GM12878 (cell line): ENCODE measurements around the gene WBP11. TPM values are rescaled to one million over a fixed set of nuclear protein-coding genes. Genes with fewer than 3 reads are reported as not detected.

Experiments used
- ATF7 ChIP-seq: fragments of 450-650 bp; IDR thresholded peaks from 2 replicates; pipeline ENCODE4 v1.6.1; 2016; ENCODE audit warnings: low read depth, mild to moderate bottlenecking
- BACH1 ChIP-seq: fragments of 450-650 bp; IDR thresholded peaks from 2 replicates; pipeline ENCODE4 v1.6.1; 2017; ENCODE audit warnings: mild to moderate bottlenecking, borderline replicate concordance
- BCL11A ChIP-seq: IDR thresholded peaks from 2 replicates; pipeline ENCODE4 v1.6.1; 2011; ENCODE audit warnings: low read depth, low read length
- EED ChIP-seq: sonication (generic); IDR thresholded peaks from 2 replicates; pipeline ENCODE4 v1.6.1; 2016; ENCODE audit warnings: antibody characterized with exemption, low read depth
- EP300 ChIP-seq, 2 experiments: fragments of 150-350 bp in 1 of 2; IDR thresholded peaks; 2 replicates each; pipeline ENCODE4 v1.6.1; 2011 to 2012; ENCODE audit warnings: low read depth in 2 of 2, low read length in 2 of 2, borderline replicate concordance in 1 of 2, improper control_type of control experiment in 1 of 2, inconsistent platforms in 1 of 2; ENCODE audit not compliant: control insufficient read depth in 1 of 2
- ETV6 ChIP-seq, 2 experiments: fragments of 450-650 bp in 1 of 2; IDR thresholded peaks in 1 of 2; conservative IDR thresholded peaks in 1 of 2; 2 replicates each; pipeline ENCODE4 v1.6.1; 2014; ENCODE audit warnings: antibody characterized with exemption in 1 of 2, borderline replicate concordance in 1 of 2, low read depth in 1 of 2, mild to moderate bottlenecking in 1 of 2, moderate library complexity in 1 of 2
- EZH2 ChIP-seq: IDR thresholded peaks from 2 replicates; pipeline ENCODE4 v1.6.1; 2012; ENCODE audit warnings: low read depth, mild to moderate bottlenecking, control low read depth, inconsistent platforms, low read length, borderline replicate concordance; ENCODE audit not compliant: control insufficient read depth
- HDAC6 ChIP-seq: fragments of 200-600 bp; sonication (generic); IDR thresholded peaks from one replicate; pipeline ENCODE4 v1.8.0; 2017; ENCODE audit warnings: antibody characterized with exemption; ENCODE audit not compliant: unreplicated experiment
- KLF5 ChIP-seq: fragments of 450-650 bp; IDR thresholded peaks from 2 replicates; pipeline ENCODE4 v1.6.1; 2014; ENCODE audit warnings: mild to moderate bottlenecking; ENCODE audit not compliant: partially characterized antibody
- MEF2B ChIP-seq: fragments of 450-650 bp; IDR thresholded peaks from 2 replicates; pipeline ENCODE4 v1.6.1; 2018; ENCODE audit warnings: mild to moderate bottlenecking, moderate library complexity; ENCODE audit not compliant: partially characterized antibody, poor library complexity, severe bottlenecking
- MTA2 ChIP-seq: fragments of 450-650 bp; IDR thresholded peaks from 2 replicates; pipeline ENCODE4 v1.6.1; 2016; ENCODE audit warnings: low read depth, mild to moderate bottlenecking, moderate library complexity
- MXI1 ChIP-seq: fragments of 150-350 bp; IDR thresholded peaks from 2 replicates; pipeline ENCODE4 v1.6.1; 2011; ENCODE audit warnings: low read depth, mild to moderate bottlenecking, inconsistent platforms, low read length, improper control_type of control experiment
- MYB ChIP-seq: fragments of 150-350 bp; IDR thresholded peaks from 2 replicates; pipeline ENCODE4 v1.6.1; 2014; ENCODE audit warnings: mild to moderate bottlenecking, low read depth, low read length, borderline replicate concordance
- NFIC ChIP-seq: IDR thresholded peaks from 2 replicates; pipeline ENCODE4 v1.6.1; 2012; ENCODE audit warnings: low read depth, mild to moderate bottlenecking, inconsistent platforms, low read length, moderate library complexity
- RBBP5 ChIP-seq: fragments of 200-600 bp; sonication (generic); conservative IDR thresholded peaks from 2 replicates; pipeline ENCODE4 v1.6.1; 2016
- SMC3 ChIP-seq: IDR thresholded peaks from 2 replicates; pipeline ENCODE4 v1.6.1; 2011; ENCODE audit warnings: low read length, improper control_type of control experiment, borderline replicate concordance
- TCF7 ChIP-seq: IDR thresholded peaks from 2 replicates; pipeline ENCODE4 v1.6.1; 2014; ENCODE audit warnings: antibody characterized with exemption, borderline replicate concordance
- ZNF274 ChIP-seq: IDR thresholded peaks from one replicate; pipeline ENCODE4 v1.8.0; 2011; ENCODE audit not compliant: insufficient read length, insufficient read depth
- ZNF622 ChIP-seq: fragments of 450-650 bp; IDR thresholded peaks from 2 replicates; pipeline ENCODE4 v1.6.1; 2017; ENCODE audit warnings: mild to moderate bottlenecking, inconsistent platforms
- polyA plus RNA-seq, 11 experiments: library from polyadenylated mRNA; depleted of rRNA in 4 of 11; unstranded in 6 of 11; stranded (reverse) in 5 of 11; fragments of >200 nt; fragmentation: Nextera tagmentation in 4 of 11; fragmentation: Illumina TruSeq in 1 of 11; extraction: Ambion mirVana in 4 of 11; extraction: Trizol in 1 of 11; gene quantifications; 1 replicate in 1 of 11; 2 replicates in 10 of 11; pipeline versions ENCODE4 v1.2.1 to v1.2.3, GENCODE V29; 2011 to 2016; ENCODE audit warnings: inconsistent platforms in 2 of 11, missing spikeins in 2 of 11, low read depth in 1 of 11
- total RNA-seq, 4 experiments: library from RNA; depleted of rRNA in 3 of 4; stranded (reverse); fragments of >200 nt in 3 of 4; fragmentation: Illumina TruSeq in 1 of 4; extraction: Trizol in 1 of 4; gene quantifications; 2 replicates each; pipeline versions ENCODE4 v1.2.1 to v1.2.3, GENCODE V29; 2013 to 2021
- TF ChIP-seq, protein P1 (sequence below): fragments of 450-650 bp; IDR thresholded peaks from 2 replicates; pipeline ENCODE4 v1.6.1; 2017; ENCODE audit warnings: low read depth, mild to moderate bottlenecking, moderate library complexity
- TF ChIP-seq, protein P2 (sequence below): IDR thresholded peaks from 2 replicates; pipeline ENCODE4 v1.6.1; 2012; ENCODE audit warnings: mild to moderate bottlenecking, low read depth, low read length
- TF ChIP-seq, protein P3 (sequence below): IDR thresholded peaks from 2 replicates; pipeline ENCODE4 v1.6.1; 2012; ENCODE audit warnings: low read length, inconsistent platforms

WBP11 gene
- total and polyA plus RNA-seq, 10 of the 15 experiments (the other 5 are each of a cell fraction or from before 2014, with no cell fraction given), result 11.5 to 107 (median 29.1) TPM

DNA sequence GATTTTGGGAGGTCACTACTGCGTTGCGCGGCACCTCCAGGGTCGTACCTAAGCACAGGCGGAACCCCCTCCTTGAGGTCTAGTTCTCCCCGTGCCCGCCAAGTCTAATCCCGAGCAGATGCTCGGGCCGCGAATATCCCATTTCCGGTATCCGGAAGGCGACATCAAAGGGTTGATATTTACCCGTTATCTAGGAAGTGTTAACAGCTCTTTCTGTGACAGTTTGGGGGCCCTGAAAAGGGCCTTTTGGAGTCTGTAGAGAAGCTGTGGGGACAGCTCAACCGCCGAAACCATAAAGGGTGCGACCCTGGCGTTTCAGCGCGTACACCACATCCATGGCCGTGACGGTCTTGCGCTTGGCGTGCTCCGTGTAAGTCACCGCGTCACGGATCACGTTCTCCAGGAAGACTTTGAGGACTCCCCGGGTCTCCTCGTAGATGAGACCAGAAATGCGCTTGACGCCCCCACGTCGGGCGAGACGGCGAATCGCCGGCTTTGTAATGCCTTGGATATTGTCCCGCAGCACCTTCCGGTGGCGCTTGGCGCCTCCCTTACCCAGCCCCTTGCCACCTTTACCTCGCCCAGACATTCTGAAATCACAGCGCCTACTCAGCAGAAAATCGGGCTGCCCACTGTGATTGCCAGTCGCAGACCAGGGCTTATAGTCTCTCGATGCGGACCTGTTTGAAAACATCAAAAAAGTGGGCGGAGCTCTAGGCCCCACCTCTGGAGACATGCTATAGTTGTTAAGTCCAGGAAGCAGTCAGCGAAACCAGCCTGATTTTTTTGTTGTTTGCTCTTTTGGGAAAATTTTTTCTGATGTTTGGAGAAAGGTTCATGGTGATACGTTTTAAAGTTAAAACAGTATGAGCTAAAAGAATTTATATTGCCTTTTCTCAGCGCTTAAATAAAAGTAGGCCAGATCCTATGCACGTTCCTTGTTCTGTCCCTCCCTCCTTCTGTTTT lies 32.5 kb downstream of the WBP11 start (continued):
- TF ChIP-seq ETV6 (conservative IDR thresholded peaks at IDR 0.05 in 1 of 2, IDR thresholded peaks at IDR 0.05 in 1 of 2; ENCODE audit: borderline replicate concordance in 1 of 2, low read depth in 1 of 2) (peak in 1 of 2 experiments; percentile 11; a peak in 1 of 4 replicates), BACH1 (peak; percentile 97), ZNF274 (no peak), NFIC (peak; percentile 82), HDAC6 (peak; percentile 86), BCL11A (peak; percentile 50; the same call in 1 of the 2 replicates), MYB (no peak), ZNF622 (peak; percentile 52; the same call in 1 of the 2 replicates), ATF7 (peak; percentile 53; the same call in 1 of the 2 replicates), EZH2 (no peak), MTA2 (no peak; the same call in 1 of the 2 replicates), SMC3 (no peak), MEF2B (peak; percentile 20), MXI1 (peak; percentile 84), EP300 (IDR thresholded peaks at IDR 0.05; ENCODE audit: borderline replicate concordance in 1 of 2, control insufficient read depth in 1 of 2, low read depth in 2 of 2, low read length in 2 of 2) (peak; percentile 41 to 65), RBBP5 (no peak; the same call in 1 of the 2 replicates), KLF5 (no peak), EED (peak; percentile 45), TCF7 (no peak; the same call in 1 of the 2 replicates)
- TF ChIP-seq, protein P1, sequence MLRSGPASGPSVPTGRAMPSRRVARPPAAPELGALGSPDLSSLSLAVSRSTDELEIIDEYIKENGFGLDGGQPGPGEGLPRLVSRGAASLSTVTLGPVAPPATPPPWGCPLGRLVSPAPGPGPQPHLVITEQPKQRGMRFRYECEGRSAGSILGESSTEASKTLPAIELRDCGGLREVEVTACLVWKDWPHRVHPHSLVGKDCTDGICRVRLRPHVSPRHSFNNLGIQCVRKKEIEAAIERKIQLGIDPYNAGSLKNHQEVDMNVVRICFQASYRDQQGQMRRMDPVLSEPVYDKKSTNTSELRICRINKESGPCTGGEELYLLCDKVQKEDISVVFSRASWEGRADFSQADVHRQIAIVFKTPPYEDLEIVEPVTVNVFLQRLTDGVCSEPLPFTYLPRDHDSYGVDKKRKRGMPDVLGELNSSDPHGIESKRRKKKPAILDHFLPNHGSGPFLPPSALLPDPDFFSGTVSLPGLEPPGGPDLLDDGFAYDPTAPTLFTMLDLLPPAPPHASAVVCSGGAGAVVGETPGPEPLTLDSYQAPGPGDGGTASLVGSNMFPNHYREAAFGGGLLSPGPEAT, result peak; percentile 66
- TF ChIP-seq, protein P2, sequence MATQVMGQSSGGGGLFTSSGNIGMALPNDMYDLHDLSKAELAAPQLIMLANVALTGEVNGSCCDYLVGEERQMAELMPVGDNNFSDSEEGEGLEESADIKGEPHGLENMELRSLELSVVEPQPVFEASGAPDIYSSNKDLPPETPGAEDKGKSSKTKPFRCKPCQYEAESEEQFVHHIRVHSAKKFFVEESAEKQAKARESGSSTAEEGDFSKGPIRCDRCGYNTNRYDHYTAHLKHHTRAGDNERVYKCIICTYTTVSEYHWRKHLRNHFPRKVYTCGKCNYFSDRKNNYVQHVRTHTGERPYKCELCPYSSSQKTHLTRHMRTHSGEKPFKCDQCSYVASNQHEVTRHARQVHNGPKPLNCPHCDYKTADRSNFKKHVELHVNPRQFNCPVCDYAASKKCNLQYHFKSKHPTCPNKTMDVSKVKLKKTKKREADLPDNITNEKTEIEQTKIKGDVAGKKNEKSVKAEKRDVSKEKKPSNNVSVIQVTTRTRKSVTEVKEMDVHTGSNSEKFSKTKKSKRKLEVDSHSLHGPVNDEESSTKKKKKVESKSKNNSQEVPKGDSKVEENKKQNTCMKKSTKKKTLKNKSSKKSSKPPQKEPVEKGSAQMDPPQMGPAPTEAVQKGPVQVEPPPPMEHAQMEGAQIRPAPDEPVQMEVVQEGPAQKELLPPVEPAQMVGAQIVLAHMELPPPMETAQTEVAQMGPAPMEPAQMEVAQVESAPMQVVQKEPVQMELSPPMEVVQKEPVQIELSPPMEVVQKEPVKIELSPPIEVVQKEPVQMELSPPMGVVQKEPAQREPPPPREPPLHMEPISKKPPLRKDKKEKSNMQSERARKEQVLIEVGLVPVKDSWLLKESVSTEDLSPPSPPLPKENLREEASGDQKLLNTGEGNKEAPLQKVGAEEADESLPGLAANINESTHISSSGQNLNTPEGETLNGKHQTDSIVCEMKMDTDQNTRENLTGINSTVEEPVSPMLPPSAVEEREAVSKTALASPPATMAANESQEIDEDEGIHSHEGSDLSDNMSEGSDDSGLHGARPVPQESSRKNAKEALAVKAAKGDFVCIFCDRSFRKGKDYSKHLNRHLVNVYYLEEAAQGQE, result no peak
- TF ChIP-seq, protein P3, sequence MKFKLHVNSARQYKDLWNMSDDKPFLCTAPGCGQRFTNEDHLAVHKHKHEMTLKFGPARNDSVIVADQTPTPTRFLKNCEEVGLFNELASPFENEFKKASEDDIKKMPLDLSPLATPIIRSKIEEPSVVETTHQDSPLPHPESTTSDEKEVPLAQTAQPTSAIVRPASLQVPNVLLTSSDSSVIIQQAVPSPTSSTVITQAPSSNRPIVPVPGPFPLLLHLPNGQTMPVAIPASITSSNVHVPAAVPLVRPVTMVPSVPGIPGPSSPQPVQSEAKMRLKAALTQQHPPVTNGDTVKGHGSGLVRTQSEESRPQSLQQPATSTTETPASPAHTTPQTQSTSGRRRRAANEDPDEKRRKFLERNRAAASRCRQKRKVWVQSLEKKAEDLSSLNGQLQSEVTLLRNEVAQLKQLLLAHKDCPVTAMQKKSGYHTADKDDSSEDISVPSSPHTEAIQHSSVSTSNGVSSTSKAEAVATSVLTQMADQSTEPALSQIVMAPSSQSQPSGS, result peak; percentile 85
